Tibial nerve (tissue), 4 donors: ENCODE measurements around the gene HOXB2.

Experiments used
- EP300 ChIP-seq, 2 donors: sonication (generic); formaldehyde crosslinking; IDR thresholded peaks; one replicate each; pipeline ENCODE4 v1.6.1; 2017; ENCODE audit warnings: antibody characterized with exemption in 2 of 2, mild to moderate bottlenecking in 1 of 2
- TF ChIP-seq, protein P1 (sequence below), 5 experiments: fragments of 200-600 bp in 3 of 5; fragments of 450-650 bp in 2 of 5; sonication (generic) in 3 of 5; IDR thresholded peaks; one replicate each; pipeline ENCODE4 v1.5.1; 2016 to 2019; ENCODE audit warnings: antibody characterized with exemption in 5 of 5, mild to moderate bottlenecking in 3 of 5, moderate library complexity in 2 of 5

DNA sequence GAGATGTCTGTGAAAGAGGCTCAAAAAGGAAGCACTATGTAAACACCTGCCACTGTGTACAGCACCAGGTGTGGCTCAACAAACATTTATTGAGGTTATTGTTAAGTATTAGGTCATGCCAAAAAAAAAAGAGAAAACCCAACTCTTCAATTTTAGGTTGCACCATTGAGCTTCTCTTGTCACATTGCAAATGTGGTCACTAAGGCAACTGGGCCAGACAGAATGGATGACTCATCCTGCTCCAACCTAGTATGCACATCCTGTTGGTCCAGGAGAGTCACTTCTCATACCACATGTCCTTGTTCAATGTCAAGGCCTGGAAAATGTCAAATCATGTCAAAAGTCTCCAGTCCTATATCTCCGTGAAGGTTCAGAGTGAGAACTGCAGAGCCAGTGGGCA is 39.1 kb downstream of the HOXB2 start:
- TF ChIP-seq, protein P1, sequence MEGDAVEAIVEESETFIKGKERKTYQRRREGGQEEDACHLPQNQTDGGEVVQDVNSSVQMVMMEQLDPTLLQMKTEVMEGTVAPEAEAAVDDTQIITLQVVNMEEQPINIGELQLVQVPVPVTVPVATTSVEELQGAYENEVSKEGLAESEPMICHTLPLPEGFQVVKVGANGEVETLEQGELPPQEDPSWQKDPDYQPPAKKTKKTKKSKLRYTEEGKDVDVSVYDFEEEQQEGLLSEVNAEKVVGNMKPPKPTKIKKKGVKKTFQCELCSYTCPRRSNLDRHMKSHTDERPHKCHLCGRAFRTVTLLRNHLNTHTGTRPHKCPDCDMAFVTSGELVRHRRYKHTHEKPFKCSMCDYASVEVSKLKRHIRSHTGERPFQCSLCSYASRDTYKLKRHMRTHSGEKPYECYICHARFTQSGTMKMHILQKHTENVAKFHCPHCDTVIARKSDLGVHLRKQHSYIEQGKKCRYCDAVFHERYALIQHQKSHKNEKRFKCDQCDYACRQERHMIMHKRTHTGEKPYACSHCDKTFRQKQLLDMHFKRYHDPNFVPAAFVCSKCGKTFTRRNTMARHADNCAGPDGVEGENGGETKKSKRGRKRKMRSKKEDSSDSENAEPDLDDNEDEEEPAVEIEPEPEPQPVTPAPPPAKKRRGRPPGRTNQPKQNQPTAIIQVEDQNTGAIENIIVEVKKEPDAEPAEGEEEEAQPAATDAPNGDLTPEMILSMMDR (IDR thresholded peaks at IDR 0.05) = no peak
- no peak for TF ChIP-seq EP300 (IDR thresholded peaks at IDR 0.05)
